SK-N-SH (cell line): Measurements from ENCODE around the gene MYMK. TPM values are rescaled to one million over a fixed set of nuclear protein-coding genes. Genes with fewer than 3 reads are reported as not detected.

Experiments used
- CTCF ChIA-PET: fragments of 300-600, 350-600 bp; formaldehyde crosslinking; extraction: SDS; loops from one replicate; lab custom pipeline; 2021; lab: Yijun Ruan, JAX
- POLR2A ChIA-PET: fragments of 350-600 bp; sonication (Branson Sonifier 250); formaldehyde crosslinking; extraction: SDS; loops from one replicate; lab custom pipeline; 2020; ENCODE audit warnings: antibody characterized with exemption, inconsistent platforms; lab: Yijun Ruan, JAX
- DNase-seq: peaks from one replicate; pipeline ENCODE4 v3.0.0; 2012
- H2AFZ ChIP-seq: fragments of 200-600 bp; sonication (generic); 2 replicates; pipeline ENCODE4 v1.8.1; 2016; ENCODE audit warnings: antibody characterized with exemption, mild to moderate bottlenecking, low read depth
- H3F3A ChIP-seq: fragments of 200-600 bp; sonication (generic); replicated peaks from 2 replicates; pipeline ENCODE3; 2016; ENCODE audit warnings: antibody characterized with exemption, mild to moderate bottlenecking; ENCODE audit not compliant: insufficient read depth
- H3K27ac ChIP-seq, 2 experiments: fragments of 200-500 bp in 1 of 2; fragments of 200-600 bp in 1 of 2; sonication (Bioruptor generic) in 1 of 2; sonication (generic), shearing (Covaris generic) in 1 of 2; 2 replicates each; pipeline versions ENCODE4 v1.5.1 to v1.6.1; 2014 to 2016; ENCODE audit warnings: low read depth in 2 of 2, inconsistent platforms in 1 of 2, low read length in 1 of 2, mild to moderate bottlenecking in 1 of 2, mixed read lengths in 1 of 2
- H3K27me3 ChIP-seq: fragments of 200-600 bp; sonication (generic), shearing (Covaris generic); 2 replicates; pipeline ENCODE4 v1.6.1; 2016; ENCODE audit warnings: mixed run types; ENCODE audit not compliant: insufficient read depth
- H3K36me3 ChIP-seq, 2 experiments: fragments of 200-500 bp in 1 of 2; fragments of 200-600 bp in 1 of 2; sonication (Bioruptor generic) in 1 of 2; sonication (generic) in 1 of 2; replicated peaks in 1 of 2; 2 replicates each; pipeline versions ENCODE3 to v1.5.1; 2014 to 2016; ENCODE audit warnings: low read length in 1 of 2, mild to moderate bottlenecking in 1 of 2; ENCODE audit not compliant: insufficient read depth in 2 of 2, control insufficient read depth in 1 of 2
- H3K4me1 ChIP-seq, 2 experiments: fragments of 200-500 bp in 1 of 2; fragments of 200-600 bp in 1 of 2; sonication (Bioruptor generic) in 1 of 2; sonication (generic), shearing (Covaris generic) in 1 of 2; 2 replicates each; pipeline versions ENCODE4 v1.5.1 to v1.6.1; 2014 to 2016; ENCODE audit warnings: low read depth in 1 of 2, low read length in 1 of 2, mixed run types in 1 of 2; ENCODE audit not compliant: insufficient read depth in 2 of 2, control insufficient read depth in 1 of 2
- H3K4me2 ChIP-seq: fragments of 200-600 bp; sonication (generic), shearing (Covaris generic); 2 replicates; pipeline ENCODE4 v1.6.1; 2017; ENCODE audit warnings: mixed run types
- H3K4me3 ChIP-seq, 2 experiments: fragments of 200-500 bp in 1 of 2; fragments of 200-600 bp in 1 of 2; sonication (Bioruptor generic) in 1 of 2; sonication (generic), shearing (Covaris generic) in 1 of 2; 2 replicates each; pipeline versions ENCODE4 v1.5.1 to v1.8.1; 2014 to 2016; ENCODE audit warnings: low read depth in 2 of 2, inconsistent platforms in 1 of 2, low read length in 1 of 2, mild to moderate bottlenecking in 1 of 2, mixed read lengths in 1 of 2, moderate library complexity in 1 of 2
- H3K79me2 ChIP-seq: fragments of 200-600 bp; sonication (generic); 2 replicates; pipeline ENCODE4 v1.8.1; 2017; ENCODE audit warnings: mild to moderate bottlenecking; ENCODE audit not compliant: insufficient read depth
- H3K9ac ChIP-seq: fragments of 200-600 bp; sonication (generic); 2 replicates; pipeline ENCODE4 v1.6.1; 2017; ENCODE audit warnings: mixed run types
- H3K9me2 ChIP-seq: fragments of 200-600 bp; sonication (generic); 2 replicates; pipeline ENCODE4 v1.6.1; 2017; ENCODE audit warnings: mixed run types
- H3K9me3 ChIP-seq: fragments of 200-600 bp; sonication (generic); 2 replicates; pipeline ENCODE4 v1.6.1; 2017; ENCODE audit warnings: mixed run types, mild to moderate bottlenecking, moderate library complexity
- H4K20me1 ChIP-seq: fragments of 200-600 bp; sonication (generic); 2 replicates; pipeline ENCODE4 v1.6.1; 2017; ENCODE audit warnings: mild to moderate bottlenecking, mixed run types; ENCODE audit not compliant: insufficient read depth
- CHD2 ChIP-seq: fragments of 150-350 bp; IDR thresholded peaks from 2 replicates; pipeline ENCODE4 v1.6.1; 2018; ENCODE audit warnings: low read length; ENCODE audit not compliant: partially characterized antibody
- EP300 ChIP-seq, 2 experiments: IDR thresholded peaks; 2 replicates each; pipeline versions ENCODE4 v1.4.0 to v1.6.1; 2012; ENCODE audit warnings: borderline replicate concordance in 1 of 2, low read depth in 1 of 2, low read length in 1 of 2
- EZH2phosphoT487 ChIP-seq: fragments of 200-600 bp; sonication (generic); IDR thresholded peaks from 2 replicates; pipeline ENCODE4 v1.6.1; 2017; ENCODE audit warnings: low read depth, mixed run types, mild to moderate bottlenecking, antibody characterized with exemption, moderate library complexity, borderline replicate concordance
- FOXM1 ChIP-seq: IDR thresholded peaks from 2 replicates; pipeline ENCODE4 v1.4.0; 2012; ENCODE audit warnings: low read depth, mild to moderate bottlenecking
- GABPA ChIP-seq: IDR thresholded peaks from 2 replicates; pipeline ENCODE4 v1.4.0; 2012; ENCODE audit warnings: low read depth, mild to moderate bottlenecking
- POLR2AphosphoS5 ChIP-seq: IDR thresholded peaks from 2 replicates; pipeline ENCODE4 v1.6.1; 2012; ENCODE audit warnings: low read depth, low read length
- RFX5 ChIP-seq: IDR thresholded peaks from 2 replicates; pipeline ENCODE4 v1.6.1; 2012; ENCODE audit warnings: mild to moderate bottlenecking, improper control_type of control experiment, low read length
- RXRA ChIP-seq: IDR thresholded peaks from 2 replicates; pipeline ENCODE4 v1.4.0; 2012; ENCODE audit warnings: low read depth, mild to moderate bottlenecking, borderline replicate concordance
- TAF1 ChIP-seq: IDR thresholded peaks from 2 replicates; pipeline ENCODE4 v1.6.1; 2012; ENCODE audit warnings: low read depth, mild to moderate bottlenecking, low read length, moderate library complexity, borderline replicate concordance
- YY1 ChIP-seq: IDR thresholded peaks from 2 replicates; pipeline ENCODE4 v1.4.0; 2012; ENCODE audit warnings: low read depth, mild to moderate bottlenecking
- WGBS: methylation state at CpG from one replicate; pipeline ENCODE4 v1.1.6; 2017; ENCODE audit warnings: low lambda C conversion rate; 5-methylcytosine and 5-hydroxymethylcytosine counted together
- polyA plus RNA-seq, 3 experiments: library from polyadenylated mRNA; depleted of rRNA; stranded (reverse); fragments of >200 nt; gene quantifications; 2 replicates each; pipeline ENCODE4 v1.2.3, GENCODE V29; 2012
- TF ChIP-seq, protein P1 (sequence below): IDR thresholded peaks from 2 replicates; pipeline ENCODE4 v1.4.0; 2012; ENCODE audit warnings: low read depth
- TF ChIP-seq, protein P2 (sequence below): fragments of 150-350 bp; IDR thresholded peaks from 2 replicates; pipeline ENCODE4 v1.6.1; 2016; ENCODE audit warnings: mild to moderate bottlenecking, low read depth, low read length
- TF ChIP-seq, protein P3 (sequence below): IDR thresholded peaks from 2 replicates; pipeline ENCODE4 v1.6.1; 2012; ENCODE audit warnings: mild to moderate bottlenecking, low read depth, low read length, moderate library complexity
- TF ChIP-seq, protein P4 (sequence below): IDR thresholded peaks from 2 replicates; pipeline ENCODE4 v1.4.0; 2012; ENCODE audit warnings: low read depth, borderline replicate concordance
- TF ChIP-seq, protein P5 (sequence below): IDR thresholded peaks from 2 replicates; pipeline ENCODE4 v1.4.0; 2012; ENCODE audit warnings: low read depth, borderline replicate concordance

Gene MYMK
- polyA plus RNA-seq, 1 of the 3 experiments (the other 2 are of a cell fraction), result not detected

DNA sequence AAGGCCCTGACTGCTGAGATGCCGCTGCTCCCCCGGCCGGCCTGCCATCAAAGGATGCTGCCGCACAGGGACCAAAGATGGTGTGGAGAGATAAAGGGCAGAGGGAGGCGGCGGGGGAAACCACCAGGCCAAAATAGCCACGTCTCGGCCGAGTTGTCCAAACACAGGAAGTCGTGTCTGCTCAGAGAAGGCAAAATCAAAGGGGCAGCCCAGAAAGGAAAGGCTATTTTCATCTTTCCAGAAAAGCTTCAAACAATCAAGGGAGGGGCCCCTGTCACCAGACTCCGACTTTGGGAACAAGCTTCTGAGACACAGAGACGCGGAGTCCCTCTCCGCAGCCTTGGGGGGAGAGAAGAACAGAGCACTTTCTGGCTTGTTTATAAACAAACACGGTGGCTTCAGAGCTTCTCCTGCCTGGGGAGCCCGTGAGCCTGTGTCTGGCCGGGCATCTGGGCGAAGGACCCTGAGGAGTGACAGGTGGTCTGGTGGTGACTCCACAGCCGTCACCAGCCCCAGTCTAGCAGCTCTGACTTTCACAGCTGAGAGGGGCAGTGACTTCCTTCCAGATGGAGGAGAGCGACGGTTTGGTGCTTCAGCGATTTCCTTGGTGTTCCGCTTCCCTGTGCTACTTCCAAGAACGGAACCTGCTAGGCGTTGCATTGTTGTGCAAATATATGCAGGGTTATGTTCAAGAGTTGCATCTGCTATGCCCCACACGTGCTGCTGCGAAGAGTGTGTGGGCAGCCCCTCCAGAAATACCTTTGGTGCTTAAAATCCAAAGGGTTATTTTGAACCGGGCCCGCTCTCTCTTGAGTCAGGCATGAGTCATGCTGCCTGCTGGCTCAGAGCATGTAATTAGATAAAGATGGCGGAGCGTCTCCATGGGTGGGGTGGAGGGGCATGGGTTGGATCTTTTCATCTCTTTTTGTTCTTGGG, 33.7 kb upstream of the MYMK start (continued):
- TF ChIP-seq FOXM1 (no peak), EZH2phosphoT487 (no peak), TAF1 (0 out of 2 replicates have a peak, but pooled peaks have one; percentile 49)
- TF ChIP-seq, protein P1, sequence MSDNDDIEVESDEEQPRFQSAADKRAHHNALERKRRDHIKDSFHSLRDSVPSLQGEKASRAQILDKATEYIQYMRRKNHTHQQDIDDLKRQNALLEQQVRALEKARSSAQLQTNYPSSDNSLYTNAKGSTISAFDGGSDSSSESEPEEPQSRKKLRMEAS, result peak; percentile 85
- TF ChIP-seq, protein P2, sequence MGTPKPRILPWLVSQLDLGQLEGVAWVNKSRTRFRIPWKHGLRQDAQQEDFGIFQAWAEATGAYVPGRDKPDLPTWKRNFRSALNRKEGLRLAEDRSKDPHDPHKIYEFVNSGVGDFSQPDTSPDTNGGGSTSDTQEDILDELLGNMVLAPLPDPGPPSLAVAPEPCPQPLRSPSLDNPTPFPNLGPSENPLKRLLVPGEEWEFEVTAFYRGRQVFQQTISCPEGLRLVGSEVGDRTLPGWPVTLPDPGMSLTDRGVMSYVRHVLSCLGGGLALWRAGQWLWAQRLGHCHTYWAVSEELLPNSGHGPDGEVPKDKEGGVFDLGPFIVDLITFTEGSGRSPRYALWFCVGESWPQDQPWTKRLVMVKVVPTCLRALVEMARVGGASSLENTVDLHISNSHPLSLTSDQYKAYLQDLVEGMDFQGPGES, result no peak
- TF ChIP-seq, protein P3, sequence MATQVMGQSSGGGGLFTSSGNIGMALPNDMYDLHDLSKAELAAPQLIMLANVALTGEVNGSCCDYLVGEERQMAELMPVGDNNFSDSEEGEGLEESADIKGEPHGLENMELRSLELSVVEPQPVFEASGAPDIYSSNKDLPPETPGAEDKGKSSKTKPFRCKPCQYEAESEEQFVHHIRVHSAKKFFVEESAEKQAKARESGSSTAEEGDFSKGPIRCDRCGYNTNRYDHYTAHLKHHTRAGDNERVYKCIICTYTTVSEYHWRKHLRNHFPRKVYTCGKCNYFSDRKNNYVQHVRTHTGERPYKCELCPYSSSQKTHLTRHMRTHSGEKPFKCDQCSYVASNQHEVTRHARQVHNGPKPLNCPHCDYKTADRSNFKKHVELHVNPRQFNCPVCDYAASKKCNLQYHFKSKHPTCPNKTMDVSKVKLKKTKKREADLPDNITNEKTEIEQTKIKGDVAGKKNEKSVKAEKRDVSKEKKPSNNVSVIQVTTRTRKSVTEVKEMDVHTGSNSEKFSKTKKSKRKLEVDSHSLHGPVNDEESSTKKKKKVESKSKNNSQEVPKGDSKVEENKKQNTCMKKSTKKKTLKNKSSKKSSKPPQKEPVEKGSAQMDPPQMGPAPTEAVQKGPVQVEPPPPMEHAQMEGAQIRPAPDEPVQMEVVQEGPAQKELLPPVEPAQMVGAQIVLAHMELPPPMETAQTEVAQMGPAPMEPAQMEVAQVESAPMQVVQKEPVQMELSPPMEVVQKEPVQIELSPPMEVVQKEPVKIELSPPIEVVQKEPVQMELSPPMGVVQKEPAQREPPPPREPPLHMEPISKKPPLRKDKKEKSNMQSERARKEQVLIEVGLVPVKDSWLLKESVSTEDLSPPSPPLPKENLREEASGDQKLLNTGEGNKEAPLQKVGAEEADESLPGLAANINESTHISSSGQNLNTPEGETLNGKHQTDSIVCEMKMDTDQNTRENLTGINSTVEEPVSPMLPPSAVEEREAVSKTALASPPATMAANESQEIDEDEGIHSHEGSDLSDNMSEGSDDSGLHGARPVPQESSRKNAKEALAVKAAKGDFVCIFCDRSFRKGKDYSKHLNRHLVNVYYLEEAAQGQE, result peak; percentile 50; the same call in 1 of the 2 replicates

DNA sequence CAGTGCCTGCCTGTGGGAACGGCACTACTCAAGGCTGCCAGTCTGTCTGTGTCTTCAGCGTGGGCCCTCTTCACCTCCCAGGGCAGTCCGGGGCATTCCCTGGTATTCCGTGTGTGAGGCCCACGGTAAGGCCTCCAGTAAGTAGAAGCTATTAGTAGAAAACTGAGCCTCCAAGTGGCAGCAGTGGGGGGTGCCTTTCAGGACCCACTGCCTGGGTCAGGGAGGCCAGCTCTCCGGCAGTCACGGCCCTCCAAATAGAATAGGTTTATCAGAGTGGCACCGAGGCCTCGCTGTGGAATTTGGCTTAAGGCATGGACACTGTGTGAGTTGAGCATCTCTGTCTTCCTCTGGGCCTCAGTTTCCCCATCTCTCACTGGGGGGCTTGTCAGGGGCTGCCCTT, 32.8 kb upstream of the MYMK start:
- H3K9me2 ChIP-seq, result no peaks in the 10 kb centered on the region
- H3F3A ChIP-seq, result peaks cover 9% of the 10 kb centered on the region
- no peaks in the 10 kb centered on the region for H3K9me3 ChIP-seq
- no peaks in the 10 kb centered on the region for H3K27me3 ChIP-seq
- ChIA-PET POLR2A (interaction anchor here (1.7 to 2.0 kb wide), 2 partner anchors 23 to 78 kb away, joined by 8 to 12 read pairs; partner anchors contain the start of genes ADAMTSL2 and DBH), CTCF (interaction anchor here (0.8 to 1.4 kb wide), 2 partner anchors 21 to 58 kb away, joined by 3 to 5 read pairs; no protein-coding TSS in a partner anchor)
- no peaks in the 10 kb centered on the region for H3K79me2 ChIP-seq
- no peak for DNase-seq
- peaks cover 16 to 54% of the 10 kb centered on the region in 2 experiments for H3K4me1 ChIP-seq
- H3K4me2 ChIP-seq, result peak overlapping the region; percentile 81
- WGBS, result 86% methylated on average over 3 of the region's 9 CpGs
- H2AFZ ChIP-seq, result no peak overlapping the region
- no peaks in the 10 kb centered on the region for H3K36me3 ChIP-seq
- H4K20me1 ChIP-seq, result no peaks in the 10 kb centered on the region
- no peak overlapping the region for H3K4me3 ChIP-seq
- TF ChIP-seq CHD2 (no peak), YY1 (no peak), FOXM1 (no peak), RXRA (no peak), POLR2AphosphoS5 (no peak), RFX5 (no peak), EP300 (IDR thresholded peaks at IDR 0.05; ENCODE audit: borderline replicate concordance in 1 of 2, low read depth in 1 of 2, low read length in 1 of 2) (no peak), TAF1 (no peak), GABPA (no peak)
- TF ChIP-seq, protein P4, sequence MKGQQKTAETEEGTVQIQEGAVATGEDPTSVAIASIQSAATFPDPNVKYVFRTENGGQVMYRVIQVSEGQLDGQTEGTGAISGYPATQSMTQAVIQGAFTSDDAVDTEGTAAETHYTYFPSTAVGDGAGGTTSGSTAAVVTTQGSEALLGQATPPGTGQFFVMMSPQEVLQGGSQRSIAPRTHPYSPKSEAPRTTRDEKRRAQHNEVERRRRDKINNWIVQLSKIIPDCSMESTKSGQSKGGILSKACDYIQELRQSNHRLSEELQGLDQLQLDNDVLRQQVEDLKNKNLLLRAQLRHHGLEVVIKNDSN, result no peak
- TF ChIP-seq, protein P5, sequence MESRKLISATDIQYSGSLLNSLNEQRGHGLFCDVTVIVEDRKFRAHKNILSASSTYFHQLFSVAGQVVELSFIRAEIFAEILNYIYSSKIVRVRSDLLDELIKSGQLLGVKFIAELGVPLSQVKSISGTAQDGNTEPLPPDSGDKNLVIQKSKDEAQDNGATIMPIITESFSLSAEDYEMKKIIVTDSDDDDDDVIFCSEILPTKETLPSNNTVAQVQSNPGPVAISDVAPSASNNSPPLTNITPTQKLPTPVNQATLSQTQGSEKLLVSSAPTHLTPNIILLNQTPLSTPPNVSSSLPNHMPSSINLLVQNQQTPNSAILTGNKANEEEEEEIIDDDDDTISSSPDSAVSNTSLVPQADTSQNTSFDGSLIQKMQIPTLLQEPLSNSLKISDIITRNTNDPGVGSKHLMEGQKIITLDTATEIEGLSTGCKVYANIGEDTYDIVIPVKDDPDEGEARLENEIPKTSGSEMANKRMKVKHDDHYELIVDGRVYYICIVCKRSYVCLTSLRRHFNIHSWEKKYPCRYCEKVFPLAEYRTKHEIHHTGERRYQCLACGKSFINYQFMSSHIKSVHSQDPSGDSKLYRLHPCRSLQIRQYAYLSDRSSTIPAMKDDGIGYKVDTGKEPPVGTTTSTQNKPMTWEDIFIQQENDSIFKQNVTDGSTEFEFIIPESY, result no peak
- peak overlapping the region; percentile 76 to 96; a peak in 3 of 4 replicates for H3K27ac ChIP-seq
- H3K9ac ChIP-seq, result peak overlapping the region; percentile 51; the same call in 1 of the 2 replicates
